HCT116 (cell line): ENCODE measurements around the gene TGM4.

Source experiments
- CBX3 ChIP-seq: IDR thresholded peaks from 2 replicates; pipeline ENCODE4 v1.6.1; 2012; ENCODE audit warnings: low read depth
- CTCF ChIP-seq, 3 experiments: fragments of 200-600 bp in 1 of 3; sonication (generic) in 1 of 3; IDR thresholded peaks in 2 of 3; conservative IDR thresholded peaks in 1 of 3; 2 replicates each; pipeline ENCODE4 v1.5.1; 2012 to 2017; ENCODE audit warnings: low read depth in 2 of 3, low read length in 2 of 3, antibody characterized with exemption in 1 of 3, borderline replicate concordance in 1 of 3, control low read depth in 1 of 3, mild to moderate bottlenecking in 1 of 3, mixed read lengths in 1 of 3, mixed run types in 1 of 3, moderate library complexity in 1 of 3; ENCODE audit not compliant: insufficient read depth in 1 of 3
- MAX ChIP-seq: IDR thresholded peaks from 2 replicates; pipeline ENCODE4 v1.6.1; 2012
- POLR2A ChIP-seq: IDR thresholded peaks from 2 replicates; pipeline ENCODE4 v1.7.0; 2011; ENCODE audit warnings: borderline replicate concordance; ENCODE audit not compliant: insufficient read depth, insufficient read length; ENCODE audit errors: extremely low read depth
- POLR2AphosphoS5 ChIP-seq: IDR thresholded peaks from 2 replicates; pipeline ENCODE4 v1.6.1; 2011; ENCODE audit warnings: mild to moderate bottlenecking, low read depth, low read length, moderate library complexity
- TF ChIP-seq, protein P1 (sequence below): IDR thresholded peaks from 2 replicates; pipeline ENCODE4 v1.6.1; 2012
- TF ChIP-seq, protein P2 (sequence below): IDR thresholded peaks from 2 replicates; pipeline ENCODE4 v1.6.1; 2012; ENCODE audit warnings: low read depth

- TF ChIP-seq CTCF (IDR thresholded peaks at IDR 0.05 in 2 of 3, conservative IDR thresholded peaks at IDR 0.05 in 1 of 3; ENCODE audit: borderline replicate concordance in 1 of 3, insufficient read depth in 1 of 3, low read depth in 2 of 3, low read length in 2 of 3) (no peak), POLR2A (peak; percentile 40), POLR2AphosphoS5 (peak; percentile 88), CBX3 (peak; percentile 21; the same call in 1 of the 2 replicates), MAX (peak; percentile 92)
- TF ChIP-seq, protein P1, sequence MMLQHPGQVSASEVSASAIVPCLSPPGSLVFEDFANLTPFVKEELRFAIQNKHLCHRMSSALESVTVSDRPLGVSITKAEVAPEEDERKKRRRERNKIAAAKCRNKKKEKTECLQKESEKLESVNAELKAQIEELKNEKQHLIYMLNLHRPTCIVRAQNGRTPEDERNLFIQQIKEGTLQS: no peak
- TF ChIP-seq, protein P2, sequence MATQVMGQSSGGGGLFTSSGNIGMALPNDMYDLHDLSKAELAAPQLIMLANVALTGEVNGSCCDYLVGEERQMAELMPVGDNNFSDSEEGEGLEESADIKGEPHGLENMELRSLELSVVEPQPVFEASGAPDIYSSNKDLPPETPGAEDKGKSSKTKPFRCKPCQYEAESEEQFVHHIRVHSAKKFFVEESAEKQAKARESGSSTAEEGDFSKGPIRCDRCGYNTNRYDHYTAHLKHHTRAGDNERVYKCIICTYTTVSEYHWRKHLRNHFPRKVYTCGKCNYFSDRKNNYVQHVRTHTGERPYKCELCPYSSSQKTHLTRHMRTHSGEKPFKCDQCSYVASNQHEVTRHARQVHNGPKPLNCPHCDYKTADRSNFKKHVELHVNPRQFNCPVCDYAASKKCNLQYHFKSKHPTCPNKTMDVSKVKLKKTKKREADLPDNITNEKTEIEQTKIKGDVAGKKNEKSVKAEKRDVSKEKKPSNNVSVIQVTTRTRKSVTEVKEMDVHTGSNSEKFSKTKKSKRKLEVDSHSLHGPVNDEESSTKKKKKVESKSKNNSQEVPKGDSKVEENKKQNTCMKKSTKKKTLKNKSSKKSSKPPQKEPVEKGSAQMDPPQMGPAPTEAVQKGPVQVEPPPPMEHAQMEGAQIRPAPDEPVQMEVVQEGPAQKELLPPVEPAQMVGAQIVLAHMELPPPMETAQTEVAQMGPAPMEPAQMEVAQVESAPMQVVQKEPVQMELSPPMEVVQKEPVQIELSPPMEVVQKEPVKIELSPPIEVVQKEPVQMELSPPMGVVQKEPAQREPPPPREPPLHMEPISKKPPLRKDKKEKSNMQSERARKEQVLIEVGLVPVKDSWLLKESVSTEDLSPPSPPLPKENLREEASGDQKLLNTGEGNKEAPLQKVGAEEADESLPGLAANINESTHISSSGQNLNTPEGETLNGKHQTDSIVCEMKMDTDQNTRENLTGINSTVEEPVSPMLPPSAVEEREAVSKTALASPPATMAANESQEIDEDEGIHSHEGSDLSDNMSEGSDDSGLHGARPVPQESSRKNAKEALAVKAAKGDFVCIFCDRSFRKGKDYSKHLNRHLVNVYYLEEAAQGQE: no peak
These were observed 12.8 kb upstream of the TGM4 start, which contains the start of gene TMEM42 for GRCh38 chr3:44861412-44862225.
